ENCODE results near the gene COTL1. TPM values are rescaled to one million over a fixed set of nuclear protein-coding genes. Genes with fewer than 3 reads are reported as not detected.
"Not testable (repeated sequence)": the region's sequence is repeated elsewhere in the genome, so short reads cannot be mapped to it uniquely, and the experiment has no call there.

Gene COTL1
- total RNA-seq, 1 donor from 2014 or later = 531 TPM

GRCh38 chr16:84637709-84638108 is 19.8 kb upstream of the COTL1 start:
- peaks cover 51% of the 10 kb centered on the region for H3K4me1 Mint-ChIP-seq (ENCODE audit: low read depth)
- no peak overlapping the region for H3K4me3 Mint-ChIP-seq
- H3K9me3 Mint-ChIP-seq = no peaks in the 10 kb centered on the region
- DNase-seq (ENCODE audit: low spot score) = no peak
- intact Hi-C loops (cut with micrococcal nuclease) = no loop called here
- peaks cover 27% of the 10 kb centered on the region for H3K27me3 Mint-ChIP-seq (ENCODE audit: insufficient read depth)
- H3K36me3 Mint-ChIP-seq (ENCODE audit: low read depth) = peaks cover 2% of the 10 kb centered on the region
- H3K27ac Mint-ChIP-seq = no peak overlapping the region

GRCh38 chr16:84635702-84636101 is 17.8 kb upstream of the COTL1 start:
- Mint-ChIP-seq H3K4me3 (no peak overlapping the region), H3K36me3 (ENCODE audit: low read depth) (peaks cover 2% of the 10 kb centered on the region), H3K27ac (no peak overlapping the region), H3K9me3 (no peaks in the 10 kb centered on the region), H3K4me1 (ENCODE audit: low read depth) (peaks cover 49% of the 10 kb centered on the region), H3K27me3 (ENCODE audit: insufficient read depth) (peaks cover 30% of the 10 kb centered on the region)
- DNase-seq (ENCODE audit: low spot score) = no peak
- intact Hi-C loops (cut with micrococcal nuclease) = no loop called here

GRCh38 chr16:84633622-84634021 is 15.7 kb upstream of the COTL1 start:
- H3K4me3 Mint-ChIP-seq = no peak overlapping the region
- intact Hi-C loops (cut with micrococcal nuclease) = no loop called here
- peaks cover 39% of the 10 kb centered on the region for H3K27me3 Mint-ChIP-seq (ENCODE audit: insufficient read depth)
- H3K4me1 Mint-ChIP-seq (ENCODE audit: low read depth) = peaks cover 41% of the 10 kb centered on the region
- no peak overlapping the region for H3K27ac Mint-ChIP-seq
- H3K9me3 Mint-ChIP-seq = no peaks in the 10 kb centered on the region
- DNase-seq (ENCODE audit: low spot score) = no peak
- peaks cover under 1% of the 10 kb centered on the region for H3K36me3 Mint-ChIP-seq (ENCODE audit: low read depth)

GRCh38 chr16:84632862-84633261 is 15.0 kb upstream of the COTL1 start:
- H3K36me3 Mint-ChIP-seq (ENCODE audit: low read depth); H3K4me3 Mint-ChIP-seq; H3K9me3 Mint-ChIP-seq; intact Hi-C loops (cut with micrococcal nuclease); DNase-seq (ENCODE audit: low spot score); H3K27ac Mint-ChIP-seq: not testable (repeated sequence)
- peaks cover 43% of the 10 kb centered on the region for H3K27me3 Mint-ChIP-seq (ENCODE audit: insufficient read depth)
- H3K4me1 Mint-ChIP-seq (ENCODE audit: low read depth) = peaks cover 33% of the 10 kb centered on the region

- H3K36me3 Mint-ChIP-seq (ENCODE audit: low read depth) = no peaks in the 10 kb centered on the region
- intact Hi-C loops (cut with micrococcal nuclease) = loop anchor here (2.0 kb wide), 1 partner anchor 15 kb away; no protein-coding TSS in a partner anchor
- peaks cover 24% of the 10 kb centered on the region for H3K4me1 Mint-ChIP-seq (ENCODE audit: low read depth)
- no peaks in the 10 kb centered on the region for H3K9me3 Mint-ChIP-seq
- H3K27me3 Mint-ChIP-seq (ENCODE audit: insufficient read depth) = peaks cover 49% of the 10 kb centered on the region
- no peak for DNase-seq (ENCODE audit: low spot score)
- H3K4me3 Mint-ChIP-seq = no peak overlapping the region
- H3K27ac Mint-ChIP-seq = no peak overlapping the region
Measured at GRCh38 chr16:84631886-84632285, 14.0 kb upstream of the COTL1 start.

- no peak for DNase-seq (ENCODE audit: low spot score)
- Mint-ChIP-seq H3K36me3 (ENCODE audit: low read depth) (no peaks in the 10 kb centered on the region), H3K9me3 (no peaks in the 10 kb centered on the region), H3K27me3 (ENCODE audit: insufficient read depth) (peaks cover 49% of the 10 kb centered on the region), H3K27ac (peak overlapping the region; percentile 84), H3K4me1 (ENCODE audit: low read depth) (peaks cover 23% of the 10 kb centered on the region), H3K4me3 (peak overlapping the region; percentile 61)
- intact Hi-C loops (cut with micrococcal nuclease) = loop anchor here (2.0 kb wide), 1 partner anchor 16 kb away; no protein-coding TSS in a partner anchor
Measured at GRCh38 chr16:84631153-84631466, 13.2 kb upstream of the COTL1 start.

- peaks cover 53% of the 10 kb centered on the region for H3K27me3 Mint-ChIP-seq (ENCODE audit: insufficient read depth)
- no peaks in the 10 kb centered on the region for H3K9me3 Mint-ChIP-seq
- DNase-seq (ENCODE audit: low spot score) = no peak
- no peaks in the 10 kb centered on the region for H3K36me3 Mint-ChIP-seq (ENCODE audit: low read depth)
- peak overlapping the region; percentile 61 for H3K4me3 Mint-ChIP-seq
- intact Hi-C loops (cut with micrococcal nuclease) = loop anchor here (2.0 kb wide), 1 partner anchor 16 kb away; no protein-coding TSS in a partner anchor
- peak overlapping the region; percentile 84 for H3K27ac Mint-ChIP-seq
- H3K4me1 Mint-ChIP-seq (ENCODE audit: low read depth) = peaks cover 23% of the 10 kb centered on the region
Measured at GRCh38 chr16:84630446-84631152, 12.7 kb upstream of the COTL1 start.

GRCh38 chr16:84630009-84630408 is 12.1 kb upstream of the COTL1 start:
- DNase-seq (ENCODE audit: low spot score) = no peak
- H3K27me3 Mint-ChIP-seq (ENCODE audit: insufficient read depth) = peaks cover 55% of the 10 kb centered on the region
- no peak overlapping the region for H3K27ac Mint-ChIP-seq
- H3K4me1 Mint-ChIP-seq (ENCODE audit: low read depth) = peaks cover 23% of the 10 kb centered on the region
- H3K4me3 Mint-ChIP-seq = peak overlapping the region; percentile 22
- no peaks in the 10 kb centered on the region for H3K36me3 Mint-ChIP-seq (ENCODE audit: low read depth)
- intact Hi-C loops (cut with micrococcal nuclease) = loop anchor here (2.0 kb wide), 1 partner anchor 17 kb away; no protein-coding TSS in a partner anchor
- no peaks in the 10 kb centered on the region for H3K9me3 Mint-ChIP-seq

- Mint-ChIP-seq H3K27me3 (ENCODE audit: insufficient read depth) (peaks cover 53% of the 10 kb centered on the region), H3K9me3 (no peaks in the 10 kb centered on the region), H3K4me3 (peak overlapping the region; percentile 22), H3K36me3 (ENCODE audit: low read depth) (no peaks in the 10 kb centered on the region), H3K4me1 (ENCODE audit: low read depth) (peaks cover 23% of the 10 kb centered on the region), H3K27ac (no peak overlapping the region)
- DNase-seq (ENCODE audit: low spot score) = no peak
- intact Hi-C loops (cut with micrococcal nuclease) = no loop called here
Measured at GRCh38 chr16:84629580-84629979, 11.7 kb upstream of the COTL1 start.

GRCh38 chr16:84628226-84628731 is 10.4 kb upstream of the COTL1 start:
- intact Hi-C loops (cut with micrococcal nuclease) = no loop called here
- H3K27me3 Mint-ChIP-seq (ENCODE audit: insufficient read depth) = peaks cover 50% of the 10 kb centered on the region
- no peaks in the 10 kb centered on the region for H3K9me3 Mint-ChIP-seq

GRCh38 chr16:84625556-84625955 is 7.7 kb upstream of the COTL1 start:
- H3K9me3 Mint-ChIP-seq = no peaks in the 10 kb centered on the region
- DNase-seq (ENCODE audit: low spot score) = no peak
- H3K4me1 Mint-ChIP-seq (ENCODE audit: low read depth) = peaks cover 23% of the 10 kb centered on the region
- peaks cover 38% of the 10 kb centered on the region for H3K27me3 Mint-ChIP-seq (ENCODE audit: insufficient read depth)
- intact Hi-C loops (cut with micrococcal nuclease) = no loop called here
- no peak overlapping the region for H3K27ac Mint-ChIP-seq
- H3K36me3 Mint-ChIP-seq (ENCODE audit: low read depth) = no peaks in the 10 kb centered on the region
- H3K4me3 Mint-ChIP-seq = no peak overlapping the region

More at GRCh38 chr16:84628226-84628731, 10.4 kb upstream of the COTL1 start:
- H3K4me1 Mint-ChIP-seq (ENCODE audit: low read depth) = peaks cover 23% of the 10 kb centered on the region
- no peak overlapping the region for H3K4me3 Mint-ChIP-seq
- no peak for DNase-seq (ENCODE audit: low spot score)
- H3K27ac Mint-ChIP-seq = no peak overlapping the region
- H3K36me3 Mint-ChIP-seq (ENCODE audit: low read depth) = no peaks in the 10 kb centered on the region

- H3K9me3 Mint-ChIP-seq; H3K4me3 Mint-ChIP-seq; DNase-seq (ENCODE audit: low spot score); H3K36me3 Mint-ChIP-seq (ENCODE audit: low read depth); H3K27ac Mint-ChIP-seq: not testable (repeated sequence)
- H3K4me1 Mint-ChIP-seq (ENCODE audit: low read depth) = peaks cover 35% of the 10 kb centered on the region
- intact Hi-C loops (cut with micrococcal nuclease) = loop anchor here (5.0 kb wide), 1 partner anchor 351 kb away; no protein-coding TSS in a partner anchor
- peaks cover 19% of the 10 kb centered on the region for H3K27me3 Mint-ChIP-seq (ENCODE audit: insufficient read depth)
Measured at GRCh38 chr16:84620913-84621312, 3.0 kb upstream of the COTL1 start.

GRCh38 chr16:84618581-84619460 is 943 bp upstream of the COTL1 start:
- Mint-ChIP-seq H3K4me1 (ENCODE audit: low read depth) (peaks cover 56% of the 10 kb centered on the region), H3K9me3 (no peaks in the 10 kb centered on the region), H3K4me3 (peak overlapping the region; percentile 81), H3K36me3 (ENCODE audit: low read depth) (peaks cover 25% of the 10 kb centered on the region), H3K27me3 (ENCODE audit: insufficient read depth) (peaks cover 9% of the 10 kb centered on the region), H3K27ac (peak overlapping the region; percentile 63)
- no peak for DNase-seq (ENCODE audit: low spot score)
- intact Hi-C loops (cut with micrococcal nuclease) = loop anchor here (1.0 kb wide), 3 partner anchors 19 to 113 kb away; no protein-coding TSS in a partner anchor

Measured in activated T-helper 1 cell treated with anti-CD3 and anti-CD28 coated beads, Interleukin-12 subunit alpha, Interleukin-12 subunit beta, Interleukin-2, Interleukin-4 antibody, amounts not matched to agents 30 ng/mL and 10 ng/mL and 1 ng/mL, durations not matched to agents 14 hours and 24 hours and 36 hours (primary cell).